ENCODE measurements around the gene SHROOM4. TPM values are rescaled to one million over a fixed set of nuclear protein-coding genes. Genes with fewer than 3 reads are reported as not detected.

Gene SHROOM4
- total RNA-seq, 1 donor from 2014 or later, result 35.8 TPM

GRCh38 chrX:50697691-50698090, 116.3 kb downstream of the SHROOM4 start:
- no peaks in the 10 kb centered on the region for H3K9me3 Mint-ChIP-seq (ENCODE audit: unreplicated experiment)
- no peak for TF ChIP-seq CTCF (IDR thresholded peaks at IDR 0.05; ENCODE audit: unreplicated experiment)
- no peaks in the 10 kb centered on the region for H3K27me3 Mint-ChIP-seq (ENCODE audit: unreplicated experiment)
- no peak for DNase-seq (ENCODE audit: low spot score)
- H3K4me1 Mint-ChIP-seq (ENCODE audit: unreplicated experiment), result peaks cover 16% of the 10 kb centered on the region
- H3K36me3 Mint-ChIP-seq (ENCODE audit: low read depth, unreplicated experiment), result peaks cover 4% of the 10 kb centered on the region
- no peak overlapping the region for H3K27ac Mint-ChIP-seq (ENCODE audit: unreplicated experiment)
- no peak overlapping the region for H3K4me3 Mint-ChIP-seq (ENCODE audit: unreplicated experiment)

DNA sequence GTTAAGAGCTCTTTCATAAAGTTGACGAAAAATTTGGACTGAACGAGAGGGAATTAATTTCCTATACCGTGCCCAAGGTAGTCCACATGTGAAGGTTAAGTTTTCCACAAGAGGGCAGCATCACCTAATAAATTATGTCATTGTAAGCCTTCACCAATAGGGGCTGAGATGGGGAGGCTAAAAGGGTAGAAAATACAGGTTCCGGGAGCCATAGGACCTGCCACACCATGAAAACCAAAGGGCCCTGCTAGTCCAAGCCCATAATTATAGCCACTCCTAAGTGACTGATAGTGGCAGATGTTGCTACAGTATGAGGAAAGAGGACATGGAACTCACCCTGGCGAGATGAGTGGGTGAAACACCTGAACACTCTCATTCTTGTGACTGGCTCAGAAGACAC, 122.2 kb downstream of the SHROOM4 start:
- H3K4me3 Mint-ChIP-seq (ENCODE audit: unreplicated experiment), result no peak overlapping the region
- peak; percentile 29 for DNase-seq (ENCODE audit: low spot score)
- H3K4me1 Mint-ChIP-seq (ENCODE audit: unreplicated experiment), result no peaks in the 10 kb centered on the region
- H3K36me3 Mint-ChIP-seq (ENCODE audit: low read depth, unreplicated experiment), result peaks cover 4% of the 10 kb centered on the region
- no peaks in the 10 kb centered on the region for H3K9me3 Mint-ChIP-seq (ENCODE audit: unreplicated experiment)
- no peaks in the 10 kb centered on the region for H3K27me3 Mint-ChIP-seq (ENCODE audit: unreplicated experiment)
- peak; percentile 72 for TF ChIP-seq CTCF (IDR thresholded peaks at IDR 0.05; ENCODE audit: unreplicated experiment)
- no peak overlapping the region for H3K27ac Mint-ChIP-seq (ENCODE audit: unreplicated experiment)

- H3K4me1 Mint-ChIP-seq (ENCODE audit: unreplicated experiment), result no peaks in the 10 kb centered on the region
- H3K4me3 Mint-ChIP-seq (ENCODE audit: unreplicated experiment), result no peak overlapping the region
- H3K36me3 Mint-ChIP-seq (ENCODE audit: low read depth, unreplicated experiment), result no peaks in the 10 kb centered on the region
- no peak overlapping the region for H3K27ac Mint-ChIP-seq (ENCODE audit: unreplicated experiment)
- DNase-seq (ENCODE audit: low spot score), result no peak
- no peaks in the 10 kb centered on the region for H3K9me3 Mint-ChIP-seq (ENCODE audit: unreplicated experiment)
- H3K27me3 Mint-ChIP-seq (ENCODE audit: unreplicated experiment), result no peaks in the 10 kb centered on the region
- TF ChIP-seq CTCF (IDR thresholded peaks at IDR 0.05; ENCODE audit: unreplicated experiment), result no peak
Measured at GRCh38 chrX:50684871-50685270, 129.1 kb downstream of the SHROOM4 start.

DNA sequence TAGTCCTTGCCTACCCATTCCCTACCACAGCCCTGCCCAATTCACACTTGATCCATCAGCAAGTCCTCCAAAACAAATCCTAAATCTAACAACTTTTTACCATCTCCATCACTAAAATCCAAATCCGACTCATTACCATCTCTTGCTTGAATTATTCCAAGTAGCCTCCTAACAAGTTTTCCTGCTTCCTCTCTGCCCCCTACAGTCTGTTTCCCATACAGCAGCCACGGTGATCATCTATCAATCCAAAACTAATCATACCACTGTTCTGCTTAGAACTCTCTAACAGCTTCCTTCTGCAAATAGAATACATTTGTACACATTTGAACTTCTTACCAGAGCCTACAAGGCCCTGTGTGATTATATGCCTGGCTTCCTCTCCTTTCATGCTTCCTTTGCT, 133.0 kb downstream of the SHROOM4 start:
- H3K4me3 Mint-ChIP-seq (ENCODE audit: unreplicated experiment), result no peak overlapping the region
- no peaks in the 10 kb centered on the region for H3K9me3 Mint-ChIP-seq (ENCODE audit: unreplicated experiment)
- TF ChIP-seq CTCF (IDR thresholded peaks at IDR 0.05; ENCODE audit: unreplicated experiment), result peak; percentile 57
- H3K27ac Mint-ChIP-seq (ENCODE audit: unreplicated experiment), result no peak overlapping the region
- peak; percentile 38 for DNase-seq (ENCODE audit: low spot score)
- no peaks in the 10 kb centered on the region for H3K27me3 Mint-ChIP-seq (ENCODE audit: unreplicated experiment)
- no peaks in the 10 kb centered on the region for H3K4me1 Mint-ChIP-seq (ENCODE audit: unreplicated experiment)
- H3K36me3 Mint-ChIP-seq (ENCODE audit: low read depth, unreplicated experiment), result no peaks in the 10 kb centered on the region

GRCh38 chrX:50677789-50678188, 136.2 kb downstream of the SHROOM4 start:
- Mint-ChIP-seq H3K4me1 (ENCODE audit: unreplicated experiment) (no peaks in the 10 kb centered on the region), H3K36me3 (ENCODE audit: low read depth, unreplicated experiment) (no peaks in the 10 kb centered on the region), H3K4me3 (ENCODE audit: unreplicated experiment) (no peak overlapping the region), H3K27me3 (ENCODE audit: unreplicated experiment) (no peaks in the 10 kb centered on the region), H3K27ac (ENCODE audit: unreplicated experiment) (no peak overlapping the region), H3K9me3 (ENCODE audit: unreplicated experiment) (no peaks in the 10 kb centered on the region)
- DNase-seq (ENCODE audit: low spot score), result no peak
- no peak for TF ChIP-seq CTCF (IDR thresholded peaks at IDR 0.05; ENCODE audit: unreplicated experiment)
